ENCODE measurements around the gene SKP1.

SKP1 gene

DNA sequence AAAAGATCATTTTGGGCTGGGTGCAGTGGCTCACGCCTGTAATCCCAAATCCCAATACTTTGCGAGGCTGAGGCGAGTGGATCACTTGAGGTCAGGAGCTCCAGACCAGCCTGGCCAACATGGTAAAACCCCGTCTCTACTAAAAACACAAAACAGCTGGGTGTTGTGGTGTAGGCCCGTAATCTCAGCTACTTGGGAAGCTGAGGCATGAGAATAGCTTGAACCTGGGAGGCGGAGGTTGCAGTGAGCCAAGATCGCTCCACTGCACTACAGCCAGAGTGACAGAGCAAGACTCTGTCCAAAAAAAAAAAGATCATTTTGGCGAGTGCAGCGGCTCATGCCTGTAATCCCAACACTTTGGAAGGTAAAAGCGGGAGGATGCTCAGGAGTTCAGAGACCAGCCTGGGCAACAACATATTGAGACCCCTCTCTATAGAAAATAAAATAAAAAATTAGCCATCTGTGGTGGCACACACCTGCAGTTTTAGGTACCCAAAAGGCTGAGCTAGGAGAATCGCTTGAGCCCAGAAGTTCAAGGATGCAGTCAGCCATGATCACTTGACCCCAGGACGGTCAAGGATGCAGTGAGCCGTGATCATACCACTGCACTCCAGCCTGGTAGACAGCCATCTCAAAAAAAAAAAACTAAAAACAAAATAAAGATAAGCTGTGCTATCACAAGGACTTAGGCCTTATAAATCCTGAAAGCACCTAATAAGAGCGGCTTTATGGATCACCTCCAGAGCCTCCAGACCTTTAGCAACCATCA, 32.9 kb upstream of the SKP1 start:
- no peak for DNase-seq (ENCODE audit: low read depth)
- no peak overlapping the region for H3K4me3 ChIP-seq (ENCODE audit: low read depth, low read length)
- TF ChIP-seq, protein P1, sequence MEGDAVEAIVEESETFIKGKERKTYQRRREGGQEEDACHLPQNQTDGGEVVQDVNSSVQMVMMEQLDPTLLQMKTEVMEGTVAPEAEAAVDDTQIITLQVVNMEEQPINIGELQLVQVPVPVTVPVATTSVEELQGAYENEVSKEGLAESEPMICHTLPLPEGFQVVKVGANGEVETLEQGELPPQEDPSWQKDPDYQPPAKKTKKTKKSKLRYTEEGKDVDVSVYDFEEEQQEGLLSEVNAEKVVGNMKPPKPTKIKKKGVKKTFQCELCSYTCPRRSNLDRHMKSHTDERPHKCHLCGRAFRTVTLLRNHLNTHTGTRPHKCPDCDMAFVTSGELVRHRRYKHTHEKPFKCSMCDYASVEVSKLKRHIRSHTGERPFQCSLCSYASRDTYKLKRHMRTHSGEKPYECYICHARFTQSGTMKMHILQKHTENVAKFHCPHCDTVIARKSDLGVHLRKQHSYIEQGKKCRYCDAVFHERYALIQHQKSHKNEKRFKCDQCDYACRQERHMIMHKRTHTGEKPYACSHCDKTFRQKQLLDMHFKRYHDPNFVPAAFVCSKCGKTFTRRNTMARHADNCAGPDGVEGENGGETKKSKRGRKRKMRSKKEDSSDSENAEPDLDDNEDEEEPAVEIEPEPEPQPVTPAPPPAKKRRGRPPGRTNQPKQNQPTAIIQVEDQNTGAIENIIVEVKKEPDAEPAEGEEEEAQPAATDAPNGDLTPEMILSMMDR (conservative IDR thresholded peaks at IDR 0.05; ENCODE audit: low read depth, low read length): no peak

DNA sequence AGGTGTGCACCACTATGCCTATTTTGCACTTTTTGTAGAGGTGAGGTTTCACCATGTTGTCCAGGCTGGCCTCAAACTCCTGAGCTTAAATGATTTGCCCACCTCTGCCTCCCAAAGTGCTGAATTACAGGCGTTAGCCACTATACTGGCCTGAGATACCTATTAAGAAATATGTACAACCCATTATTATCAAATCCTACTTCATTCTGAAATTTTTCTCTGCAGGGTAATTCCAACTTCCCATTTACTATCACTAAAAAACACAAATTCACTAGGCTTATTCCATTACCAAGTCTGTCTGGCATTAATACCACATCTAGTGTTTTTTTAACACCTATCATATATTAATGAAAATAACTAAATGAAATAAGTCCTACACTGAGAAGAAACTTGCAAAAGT, 30.9 kb upstream of the SKP1 start:
- TF ChIP-seq, protein P1 (conservative IDR thresholded peaks at IDR 0.05; ENCODE audit: low read depth, low read length): no peak
- no peak overlapping the region for H3K4me3 ChIP-seq (ENCODE audit: low read depth, low read length)
- no peak for DNase-seq (ENCODE audit: low read depth)

DNA sequence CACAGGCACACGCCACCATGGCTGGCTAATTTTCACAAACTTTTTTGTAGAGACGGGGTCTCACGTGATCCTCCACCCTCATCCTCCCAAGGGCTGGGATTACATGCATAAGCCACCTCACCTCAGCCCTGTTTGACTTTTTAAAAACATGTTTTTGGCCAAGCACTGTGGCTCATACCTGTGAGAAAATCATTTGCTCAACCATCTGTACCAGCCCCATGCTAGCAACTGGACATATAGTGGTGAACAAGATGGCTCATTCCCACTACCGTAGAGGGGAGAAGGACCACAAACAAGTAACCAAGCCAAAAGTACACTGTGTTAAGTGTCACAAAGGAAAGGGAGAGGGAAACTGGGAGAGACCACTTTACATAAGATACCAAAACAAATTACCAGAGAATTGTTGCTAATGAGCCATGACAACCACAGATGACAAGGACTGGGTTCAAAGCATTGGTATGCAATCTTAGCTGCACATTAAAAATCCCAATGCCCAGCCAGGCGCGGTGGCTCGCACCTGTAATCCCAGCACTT, 29.9 kb upstream of the SKP1 start:
- no peak for DNase-seq (ENCODE audit: low read depth)
- TF ChIP-seq, protein P1 (conservative IDR thresholded peaks at IDR 0.05; ENCODE audit: low read depth, low read length): no peak
- no peak overlapping the region for H3K4me3 ChIP-seq (ENCODE audit: low read depth, low read length)

DNA sequence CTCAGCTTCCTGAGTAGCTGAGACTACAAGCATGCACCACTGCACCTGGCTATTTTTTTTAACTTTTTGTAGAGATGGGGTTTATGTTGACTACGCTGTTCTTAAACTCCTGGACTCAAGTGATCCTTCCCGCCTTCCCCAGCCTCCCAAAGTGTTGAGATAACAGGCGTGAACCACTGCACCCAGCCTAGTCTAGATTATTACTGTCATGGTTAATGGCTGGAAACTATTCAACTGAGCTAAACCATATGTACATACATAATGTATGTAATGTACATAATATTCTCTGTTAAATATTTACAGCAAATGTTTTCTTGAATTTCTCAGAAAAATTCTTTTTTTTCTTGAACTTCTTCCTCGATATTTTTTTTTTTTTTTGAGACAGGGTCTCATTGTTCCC, 27.8 kb upstream of the SKP1 start:
- TF ChIP-seq, protein P1 (conservative IDR thresholded peaks at IDR 0.05; ENCODE audit: low read depth, low read length): no peak
- no peak for DNase-seq (ENCODE audit: low read depth)
- no peak overlapping the region for H3K4me3 ChIP-seq (ENCODE audit: low read depth, low read length)

DNA sequence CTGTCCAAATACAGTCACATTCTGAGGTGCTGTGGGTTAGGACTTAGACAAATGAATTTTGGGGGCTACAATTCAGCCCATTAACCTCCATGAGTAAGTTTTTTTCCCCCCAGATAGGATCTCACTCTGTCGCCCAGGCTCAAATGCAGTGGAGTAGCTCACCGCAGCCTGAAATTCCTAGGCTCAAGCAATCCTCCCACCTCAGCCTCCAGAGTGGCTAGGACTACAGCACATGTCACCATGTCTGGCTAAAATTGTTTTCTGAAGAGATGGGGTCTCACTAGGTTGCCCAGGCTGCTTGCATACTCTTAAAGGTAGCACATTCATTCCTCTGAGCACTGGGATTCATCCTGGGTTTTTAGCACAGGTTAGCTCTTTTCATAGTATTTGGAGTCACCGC, 26.9 kb upstream of the SKP1 start:
- DNase-seq (ENCODE audit: low read depth): no peak
- no peak overlapping the region for H3K4me3 ChIP-seq (ENCODE audit: low read depth, low read length)
- TF ChIP-seq, protein P1 (conservative IDR thresholded peaks at IDR 0.05; ENCODE audit: low read depth, low read length): no peak

DNA sequence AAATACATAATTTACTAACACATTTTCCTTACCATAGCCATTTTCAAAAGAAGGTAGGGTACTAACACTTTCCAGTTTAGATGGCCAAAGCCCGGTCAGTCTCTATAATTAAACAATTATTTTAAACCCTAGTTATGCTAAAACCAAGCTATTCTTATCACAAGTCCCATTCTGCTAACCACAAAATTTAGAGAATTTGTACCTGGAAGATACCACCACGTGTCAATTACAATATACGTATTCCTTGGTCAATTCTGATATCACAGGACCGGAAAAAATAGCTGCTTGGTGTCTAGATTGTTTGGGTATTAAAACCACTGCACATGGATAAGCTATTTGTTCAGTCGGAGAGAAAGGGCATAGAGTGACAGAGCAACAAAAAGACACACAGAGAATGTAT, 18.9 kb upstream of the SKP1 start:
- TF ChIP-seq, protein P1 (conservative IDR thresholded peaks at IDR 0.05; ENCODE audit: low read depth, low read length): no peak
- no peak overlapping the region for H3K4me3 ChIP-seq (ENCODE audit: low read depth, low read length)

DNA sequence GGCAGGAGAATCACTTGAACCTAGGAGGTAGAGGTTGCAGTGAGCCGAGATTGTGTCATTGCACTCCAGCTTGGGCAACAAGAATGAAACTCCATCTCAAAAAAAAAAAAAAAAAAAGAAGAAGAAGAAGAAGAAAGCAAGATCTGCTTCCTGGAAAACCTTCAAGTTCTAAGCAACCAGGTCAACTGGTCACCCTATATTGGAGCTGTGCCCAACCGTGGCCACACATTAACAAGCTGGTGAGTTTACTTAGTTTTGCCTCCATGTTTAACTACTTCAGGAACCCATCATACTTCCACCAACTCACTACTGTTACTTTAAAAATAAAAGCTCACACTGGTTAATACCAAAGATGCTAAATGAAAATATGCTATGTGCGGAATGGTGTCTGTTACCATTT, 12.3 kb upstream of the SKP1 start:
- H3K4me3 ChIP-seq (ENCODE audit: low read depth, low read length): no peak overlapping the region
- TF ChIP-seq, protein P1 (conservative IDR thresholded peaks at IDR 0.05; ENCODE audit: low read depth, low read length): no peak
- peak; percentile 25 for DNase-seq (ENCODE audit: low read depth)

More for the DNA sequence above, 18.9 kb upstream of the SKP1 start:
- DNase-seq (ENCODE audit: low read depth): no peak

Data from choroid plexus epithelial cell (primary cell).